Stimulated activated naive CD8-positive, alpha-beta T cell treated with anti-CD3 and anti-CD28 coated beads, Interleukin-15, amount 100 ng/mL, for 72 hours (primary cell): ENCODE measurements around the gene ACSF3.

ENCODE experiments used
- ATAC-seq: fragments of 150-1000 bp; cut with Tn5 transposase; 2 replicates; pipeline ENCODE4 v1.10.0; 2021; ENCODE audit warnings: mild to moderate bottlenecking, moderate library complexity
- DNase-seq, 2 donors: peaks; one replicate each; pipeline ENCODE4 v3.0.0; 2021 to 2022
- H3K27ac Mint-ChIP-seq, 2 donors: one replicate each; pipeline ENCODE4 v1.8.0; 2022; ENCODE audit warnings: mild to moderate bottlenecking in 2 of 2, mixed read lengths in 2 of 2, moderate library complexity in 2 of 2
- H3K27me3 Mint-ChIP-seq: one replicate; pipeline ENCODE4 v1.8.0; 2022; ENCODE audit warnings: mixed read lengths
- H3K4me1 Mint-ChIP-seq: one replicate; pipeline ENCODE4 v1.8.0; 2022; ENCODE audit warnings: mild to moderate bottlenecking, mixed read lengths
- H3K4me3 Mint-ChIP-seq, 2 donors: one replicate each; pipeline ENCODE4 v1.8.0; 2022; ENCODE audit warnings: mild to moderate bottlenecking in 2 of 2, mixed read lengths in 2 of 2, moderate library complexity in 1 of 2
- H3K9me3 Mint-ChIP-seq, 2 donors: one replicate each; pipeline ENCODE4 v1.8.0; 2022; ENCODE audit warnings: mixed read lengths in 2 of 2

The ACSF3 gene

DNA sequence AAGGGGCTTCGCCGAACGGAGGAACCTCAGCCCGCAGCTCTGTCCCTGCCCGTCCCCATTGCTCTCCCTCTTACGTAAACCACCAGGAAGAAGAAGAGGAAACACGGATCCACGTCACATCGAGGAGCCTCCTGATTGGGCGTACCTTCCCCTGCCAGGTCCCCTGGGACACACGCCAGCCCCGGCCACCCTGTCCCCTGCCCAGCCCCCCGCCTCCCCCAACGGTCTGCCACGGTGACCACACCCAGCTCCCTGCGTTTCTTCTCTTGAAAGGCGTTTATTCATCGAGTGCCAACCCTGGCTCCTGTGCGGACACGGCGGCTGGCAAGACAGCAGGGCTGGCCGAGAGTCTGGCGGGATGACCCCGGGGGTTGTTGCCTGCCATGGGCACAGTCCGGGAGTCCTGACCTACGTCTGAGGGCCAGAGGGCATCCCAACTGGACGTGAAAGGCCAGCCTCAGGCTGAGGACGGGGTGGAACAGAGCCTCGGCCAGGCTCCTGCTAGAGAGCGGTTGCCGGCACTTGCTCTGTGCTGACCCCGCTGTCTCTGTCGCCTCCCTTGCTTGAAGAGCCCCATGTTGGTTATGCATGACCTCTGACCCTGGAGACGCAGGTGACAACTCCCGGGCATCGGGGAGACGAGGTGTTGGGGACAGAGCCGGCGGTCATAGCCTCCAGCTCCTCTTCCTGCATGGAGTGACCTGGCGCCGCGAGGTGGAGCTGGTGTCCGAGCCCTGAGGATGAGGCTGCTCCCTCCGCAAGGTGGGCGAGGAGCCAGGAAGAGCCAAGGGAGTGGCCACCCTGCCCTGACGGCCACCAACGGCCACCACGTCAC lies 40.5 kb upstream of the ACSF3 start:
- Mint-ChIP-seq H3K27me3 (peaks cover 16% of the 10 kb centered on the region), H3K4me1 (peaks cover 5% of the 10 kb centered on the region), H3K27ac (peak overlapping the region; percentile 44 to 83), H3K9me3 (no peaks in the 10 kb centered on the region), H3K4me3 (peak overlapping the region; percentile 79 to 80)
- ATAC-seq = no peak
- no peak for DNase-seq

DNA sequence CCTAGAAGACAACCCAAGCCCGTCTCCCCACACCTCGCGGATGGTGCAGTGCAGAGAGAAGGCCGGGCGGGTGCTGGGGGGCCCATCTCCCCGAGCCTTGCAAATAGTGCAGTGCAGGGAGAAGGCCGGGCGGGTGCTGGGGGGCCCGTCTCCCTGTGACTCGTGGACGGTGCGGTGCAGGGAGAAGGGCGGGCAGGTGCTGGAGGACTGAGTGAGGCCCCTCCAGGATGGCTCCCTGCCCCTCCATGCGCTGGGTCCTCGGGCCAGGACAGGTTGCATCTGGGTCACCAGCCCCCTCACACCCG lies 40.0 kb upstream of the ACSF3 start:
- Mint-ChIP-seq H3K27ac (no peak overlapping the region), H3K27me3 (peaks cover 16% of the 10 kb centered on the region), H3K4me3 (no peak overlapping the region), H3K9me3 (no peaks in the 10 kb centered on the region), H3K4me1 (peaks cover 5% of the 10 kb centered on the region)
- DNase-seq (no peak), ATAC-seq (no peak)

DNA sequence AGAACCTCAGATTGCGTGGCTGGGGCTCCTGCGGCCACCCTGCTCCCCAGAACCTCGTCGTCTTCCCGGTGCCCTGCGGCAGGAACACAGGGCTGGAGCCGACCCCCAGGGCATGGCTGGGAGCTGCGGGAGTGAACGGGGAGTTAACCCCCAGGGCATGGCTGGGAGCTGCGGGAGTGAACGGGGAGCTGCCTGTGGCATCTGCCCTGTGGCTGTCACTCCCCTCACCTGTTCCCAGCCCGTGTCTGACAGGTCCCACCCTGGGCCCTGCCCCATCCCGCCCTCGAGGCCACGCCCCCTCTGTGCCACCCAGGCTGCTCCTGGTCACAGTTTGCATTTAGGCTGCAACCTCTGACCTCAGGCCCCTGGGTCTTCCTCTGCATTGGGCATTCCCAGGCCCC lies 39.4 kb upstream of the ACSF3 start:
- H3K4me3 Mint-ChIP-seq = no peak overlapping the region
- no peak for DNase-seq

DNA sequence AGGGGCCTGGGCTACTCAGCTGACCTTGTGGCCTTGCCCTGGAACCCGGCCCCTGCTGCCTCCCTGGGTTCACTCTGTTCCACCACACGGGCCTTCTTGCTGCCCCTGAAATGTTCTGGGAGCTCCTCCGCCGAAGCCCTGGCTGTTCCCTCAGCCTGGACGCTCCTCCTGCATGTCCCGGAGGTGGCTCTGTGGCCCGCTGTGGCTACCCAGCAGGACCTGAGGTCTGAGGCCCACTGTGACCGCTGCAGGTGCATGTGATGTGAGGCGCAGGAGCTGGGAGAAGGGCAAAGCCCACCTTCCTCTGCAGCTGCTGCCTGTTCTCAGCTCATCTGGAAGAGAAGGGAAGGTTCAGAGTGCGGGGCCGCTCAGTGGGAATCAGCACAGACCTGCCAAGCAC lies 38.9 kb upstream of the ACSF3 start:
- ATAC-seq (no peak), DNase-seq (no peak)
- no peaks in the 10 kb centered on the region for H3K9me3 Mint-ChIP-seq
- peaks cover 8% of the 10 kb centered on the region for H3K27me3 Mint-ChIP-seq
- H3K27ac Mint-ChIP-seq = no peak overlapping the region
- peaks cover 5% of the 10 kb centered on the region for H3K4me1 Mint-ChIP-seq
- no peak overlapping the region for H3K4me3 Mint-ChIP-seq

More for the DNA sequence above, 39.4 kb upstream of the ACSF3 start:
- Mint-ChIP-seq H3K27ac (no peak overlapping the region), H3K9me3 (no peaks in the 10 kb centered on the region), H3K4me1 (peaks cover 5% of the 10 kb centered on the region), H3K27me3 (peaks cover 12% of the 10 kb centered on the region)
- ATAC-seq = no peak

DNA sequence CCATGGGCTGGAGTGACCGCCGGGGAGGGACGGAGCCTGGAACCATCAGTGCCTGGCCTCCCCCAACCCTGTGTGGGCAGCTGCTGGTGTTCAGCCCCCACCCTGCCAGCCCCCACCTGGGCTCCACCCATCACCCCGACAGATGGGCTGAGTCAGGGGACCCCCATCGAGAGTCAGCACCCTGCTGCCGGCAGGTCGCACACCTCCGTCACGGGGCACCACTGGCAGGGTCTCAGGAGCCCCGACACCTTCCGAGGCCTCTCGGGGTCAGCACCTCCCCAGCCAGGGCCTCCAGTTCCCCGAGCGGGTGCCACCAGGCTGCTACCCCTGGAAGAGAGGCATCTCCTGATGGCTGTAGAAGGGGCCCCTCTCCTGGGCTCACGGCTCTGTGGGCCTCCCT lies 38.3 kb upstream of the ACSF3 start:
- H3K27ac Mint-ChIP-seq = no peak overlapping the region
- no peak for ATAC-seq

DNA sequence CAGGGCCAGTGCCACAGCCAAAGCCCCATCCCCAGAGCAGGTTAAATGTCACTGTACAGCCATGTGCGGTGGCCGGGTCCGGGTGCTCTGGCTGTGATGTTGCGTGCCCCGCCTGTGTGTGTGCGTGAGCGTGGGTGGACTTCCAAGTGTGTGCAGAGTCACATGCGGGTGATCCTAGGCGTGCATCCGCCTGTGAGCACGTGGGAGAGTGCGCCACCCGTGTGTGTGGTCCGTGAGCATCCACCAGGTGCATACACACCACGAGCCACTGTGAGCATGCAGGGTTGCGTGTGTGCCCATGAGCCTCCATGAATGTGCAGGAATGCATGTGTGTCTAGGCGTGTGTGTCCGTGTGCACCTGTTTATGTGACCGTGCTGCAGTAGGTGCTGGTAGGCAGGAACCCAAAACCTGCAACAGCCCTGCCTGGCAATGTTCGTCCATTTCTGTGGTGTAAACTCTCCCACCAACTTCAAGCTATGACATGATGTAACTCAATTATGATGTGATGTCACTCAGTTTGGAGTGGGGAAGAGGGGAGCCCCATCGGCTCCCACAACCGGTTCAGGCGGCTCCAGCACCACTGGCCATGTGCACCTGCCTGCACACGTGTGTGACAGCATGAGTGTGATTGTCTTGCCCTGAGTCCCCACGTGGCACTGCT lies 37.6 kb upstream of the ACSF3 start:
- DNase-seq (no peak), ATAC-seq (no peak)
- Mint-ChIP-seq H3K27ac (peak overlapping the region in 1 of 2 donors; percentile 19), H3K4me1 (peaks cover 5% of the 10 kb centered on the region), H3K4me3 (no peak overlapping the region), H3K27me3 (peaks cover 7% of the 10 kb centered on the region), H3K9me3 (no peaks in the 10 kb centered on the region)

More for the DNA sequence above, 38.3 kb upstream of the ACSF3 start:
- no peak for DNase-seq
- Mint-ChIP-seq H3K27me3 (peaks cover 7% of the 10 kb centered on the region), H3K4me1 (peaks cover 5% of the 10 kb centered on the region), H3K9me3 (no peaks in the 10 kb centered on the region), H3K4me3 (no peak overlapping the region)

DNA sequence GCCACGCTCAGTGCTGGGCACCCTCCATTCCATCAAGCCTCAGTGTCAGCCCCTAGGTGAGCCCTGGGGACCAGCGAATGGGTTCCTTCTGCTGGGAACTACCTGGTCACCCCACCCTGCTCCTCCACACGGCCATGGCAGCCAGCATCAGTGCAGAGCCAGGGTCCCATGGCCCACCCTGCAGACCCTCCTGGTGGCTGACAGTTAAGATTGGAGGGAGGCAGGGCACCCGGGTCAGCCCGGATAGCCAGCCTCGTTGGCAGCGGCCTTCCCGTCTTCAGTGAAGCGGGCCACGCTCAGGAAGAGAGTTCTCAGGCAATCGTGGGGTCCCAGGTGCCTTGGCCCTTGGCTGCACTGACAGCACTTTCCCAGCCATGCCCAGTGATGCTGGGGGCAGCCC lies 37.1 kb upstream of the ACSF3 start:
- Mint-ChIP-seq H3K27ac (no peak overlapping the region), H3K4me1 (peaks cover 5% of the 10 kb centered on the region), H3K4me3 (no peak overlapping the region), H3K27me3 (peaks cover 7% of the 10 kb centered on the region), H3K9me3 (no peaks in the 10 kb centered on the region)
- DNase-seq (no peak), ATAC-seq (no peak)

DNA sequence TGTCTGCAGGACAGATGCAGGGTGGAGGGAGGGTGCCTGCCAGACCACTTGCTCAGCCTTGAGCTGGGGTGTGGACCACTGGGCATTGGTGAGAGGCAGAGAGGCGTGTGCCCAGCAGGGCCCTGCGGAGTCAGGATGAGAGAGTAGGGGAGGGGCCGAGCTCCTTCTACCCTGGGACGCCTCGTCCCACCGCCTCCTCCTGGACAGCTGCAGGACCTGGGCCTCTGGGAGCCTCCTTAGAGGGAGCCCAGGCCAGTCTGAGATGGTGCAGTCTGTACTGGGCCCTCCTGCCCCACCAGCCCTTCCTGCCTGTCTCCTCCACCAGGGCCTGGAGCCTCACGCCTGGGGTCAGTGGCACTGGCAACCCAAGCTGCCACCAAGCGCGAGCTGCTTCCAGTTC lies 35.9 kb upstream of the ACSF3 start:
- H3K27me3 Mint-ChIP-seq = peaks cover 7% of the 10 kb centered on the region
- ATAC-seq (no peak), DNase-seq (no peak)
- no peak overlapping the region for H3K4me3 Mint-ChIP-seq
- H3K4me1 Mint-ChIP-seq = peaks cover 2% of the 10 kb centered on the region
- peak overlapping the region in 1 of 2 donors; percentile 80 for H3K27ac Mint-ChIP-seq
- H3K9me3 Mint-ChIP-seq = no peaks in the 10 kb centered on the region

DNA sequence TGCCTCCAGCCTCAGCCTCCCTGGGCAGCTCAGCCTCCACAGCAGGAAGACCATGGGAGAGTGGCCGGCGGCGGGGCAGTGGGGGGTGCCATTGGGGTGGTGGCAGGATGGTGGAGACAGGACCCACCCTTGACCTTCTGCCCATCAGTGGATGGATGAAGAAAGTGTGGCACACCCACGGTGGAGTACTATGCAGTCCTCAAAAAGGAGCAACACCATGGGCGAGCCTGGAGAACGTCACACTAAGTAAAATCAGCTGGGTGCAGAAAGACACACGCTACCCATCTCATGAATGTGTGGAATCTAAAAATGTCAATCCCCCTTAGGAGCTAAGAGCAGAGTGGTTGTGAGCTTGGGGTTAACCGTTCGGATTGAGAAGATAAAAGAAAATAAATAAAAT lies 34.8 kb upstream of the ACSF3 start:
- Mint-ChIP-seq H3K27me3 (peaks cover 7% of the 10 kb centered on the region), H3K4me1 (no peaks in the 10 kb centered on the region), H3K4me3 (no peak overlapping the region), H3K9me3 (no peaks in the 10 kb centered on the region), H3K27ac (no peak overlapping the region)
- ATAC-seq = no peak
- DNase-seq = no peak

DNA sequence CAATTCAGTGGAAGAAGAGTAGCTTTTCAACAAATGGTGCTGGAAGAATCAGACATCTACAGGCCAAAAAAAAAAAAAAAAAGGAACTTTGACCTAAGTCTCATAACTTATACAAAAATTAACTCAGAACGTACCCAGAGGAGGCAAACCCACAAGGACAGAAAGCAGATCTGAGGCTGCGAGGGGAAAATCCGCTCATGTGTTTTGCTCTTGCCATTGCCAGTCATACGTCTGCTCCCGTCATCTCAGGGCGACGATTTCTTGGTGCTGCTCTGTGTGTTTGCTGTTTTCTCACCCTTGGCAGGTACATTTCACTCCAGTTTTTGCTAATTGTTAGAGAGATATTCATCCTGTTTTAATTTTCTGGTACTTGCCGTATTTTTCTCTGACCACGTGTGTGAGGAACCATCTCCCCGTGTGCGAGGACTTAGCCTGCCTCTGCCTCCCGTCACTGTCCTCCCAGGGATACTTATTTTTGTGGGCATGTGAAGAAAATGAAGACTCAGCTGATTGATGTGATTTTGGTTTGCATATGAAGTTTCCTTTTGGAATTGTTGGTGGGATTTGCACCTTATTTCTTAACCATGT lies 33.4 kb upstream of the ACSF3 start:
- ATAC-seq = no peak
- Mint-ChIP-seq H3K27me3 (peaks cover 7% of the 10 kb centered on the region), H3K9me3 (no peaks in the 10 kb centered on the region), H3K4me1 (no peaks in the 10 kb centered on the region), H3K27ac (no peak overlapping the region), H3K4me3 (no peak overlapping the region)
- DNase-seq = no peak

DNA sequence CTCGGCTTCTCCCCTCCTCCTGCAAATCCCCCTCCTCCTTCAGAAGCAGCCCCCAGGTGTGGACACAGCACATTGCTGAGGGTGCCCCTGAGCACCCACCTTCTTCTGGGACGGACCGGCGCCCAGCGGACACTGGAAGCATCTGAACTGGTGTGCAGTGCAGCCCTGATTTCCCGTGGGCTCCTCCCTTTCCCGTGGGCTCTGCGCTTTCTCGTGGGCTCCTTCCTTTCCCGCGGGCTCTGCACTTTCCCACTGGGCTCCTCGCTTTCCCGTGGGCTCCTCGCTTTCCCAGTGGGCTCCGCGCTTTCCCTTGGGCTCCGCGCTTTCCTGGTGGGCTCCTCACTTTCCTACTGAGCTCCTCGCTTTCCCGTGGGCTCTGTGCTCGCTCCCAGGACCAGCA lies 32.6 kb upstream of the ACSF3 start:
- H3K27ac Mint-ChIP-seq = peak overlapping the region in 1 of 2 donors; percentile 66
- H3K4me1 Mint-ChIP-seq = no peaks in the 10 kb centered on the region
- peaks cover 7% of the 10 kb centered on the region for H3K27me3 Mint-ChIP-seq
- H3K9me3 Mint-ChIP-seq = no peaks in the 10 kb centered on the region
- DNase-seq (no peak), ATAC-seq (no peak)
- H3K4me3 Mint-ChIP-seq = no peak overlapping the region

DNA sequence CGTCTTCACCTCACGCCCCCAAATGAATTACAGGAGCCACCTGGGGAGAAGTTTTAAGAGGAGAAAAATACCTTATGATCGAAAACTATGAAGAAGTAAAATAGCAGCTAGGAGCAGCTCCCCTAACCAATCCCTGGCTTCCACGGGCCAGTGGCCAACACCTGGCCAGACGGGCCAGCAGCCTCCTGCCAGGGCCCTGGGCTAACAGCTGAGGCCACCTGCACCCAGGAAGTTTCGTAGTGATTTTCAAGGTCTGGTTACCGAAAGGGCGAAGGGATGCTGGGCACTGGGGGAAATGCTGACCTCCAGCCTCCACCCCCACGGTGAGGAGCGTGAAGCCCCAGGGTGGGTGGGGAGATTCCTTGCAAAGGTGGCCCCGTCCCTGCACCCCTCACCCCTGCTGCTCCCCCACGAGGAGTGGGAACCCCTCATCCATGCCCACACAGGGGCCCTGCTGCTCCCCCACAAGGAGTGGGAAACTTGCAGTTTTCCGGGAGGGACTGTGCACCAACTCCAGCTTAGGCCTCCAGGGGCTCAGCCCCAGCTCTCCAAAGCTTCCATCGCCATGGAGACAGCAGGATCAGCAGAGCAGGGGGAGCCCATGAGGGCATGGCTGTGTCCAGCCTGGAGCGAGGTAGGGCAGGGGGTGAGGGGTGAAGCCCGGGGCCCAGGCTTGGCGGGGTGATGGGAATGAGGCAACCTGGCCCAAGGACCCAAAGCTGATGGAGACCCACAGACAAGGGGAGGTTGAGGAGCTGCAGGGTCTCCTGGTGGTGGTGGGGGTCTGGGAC lies 31.9 kb upstream of the ACSF3 start:
- H3K27me3 Mint-ChIP-seq = peaks cover 7% of the 10 kb centered on the region
- no peaks in the 10 kb centered on the region for H3K4me1 Mint-ChIP-seq
- H3K9me3 Mint-ChIP-seq = no peaks in the 10 kb centered on the region
- no peak overlapping the region for H3K4me3 Mint-ChIP-seq
- no peak for DNase-seq
- peak overlapping the region in 1 of 2 donors; percentile 66 for H3K27ac Mint-ChIP-seq
- peak; percentile 7 for ATAC-seq

DNA sequence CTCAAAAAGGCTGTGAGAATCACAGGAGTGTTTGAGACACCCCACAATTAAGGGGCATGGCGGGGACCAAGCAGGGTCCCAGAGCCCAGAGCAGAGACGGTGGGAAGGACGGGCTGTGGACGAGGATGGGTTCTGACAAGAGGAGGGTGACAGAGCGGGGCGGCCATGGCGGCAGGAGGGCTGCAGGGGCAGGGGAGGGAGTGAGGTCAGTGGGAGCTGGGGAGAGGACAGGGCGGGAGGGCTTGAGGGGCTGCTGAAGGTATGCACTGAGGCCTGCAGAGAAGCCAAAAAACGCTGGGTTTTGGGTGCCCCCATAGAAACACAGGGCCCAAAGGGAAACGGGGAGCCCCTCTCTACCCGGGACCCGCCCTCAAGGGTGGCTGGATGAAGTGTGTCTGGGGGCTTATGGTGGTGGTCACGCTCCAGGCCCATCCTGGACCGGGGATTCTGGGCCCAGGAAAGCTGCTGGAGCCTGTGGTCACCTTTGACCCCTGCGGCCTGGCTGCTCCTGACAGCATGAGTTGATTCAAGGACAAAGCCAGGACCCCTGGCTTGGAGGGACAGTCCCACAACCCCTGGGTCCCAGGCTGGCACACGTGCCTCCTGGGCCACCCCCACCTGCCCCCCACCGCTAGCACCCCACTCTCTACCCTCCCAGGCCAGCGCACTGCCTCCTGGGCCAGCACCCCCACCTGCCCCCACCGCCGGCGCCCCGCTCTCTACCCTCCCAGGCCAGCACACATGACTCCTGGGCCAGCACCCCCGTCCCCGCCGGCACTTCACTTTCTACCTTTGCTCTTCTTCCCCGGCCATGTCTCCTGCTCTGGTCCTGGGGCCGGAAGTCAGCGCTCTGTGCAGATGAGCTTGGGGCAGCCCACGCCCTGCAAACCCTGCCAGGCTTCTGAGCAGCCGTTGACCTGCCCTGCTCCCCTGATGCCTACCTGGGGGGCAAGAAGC lies 31.0 kb upstream of the ACSF3 start:
- ATAC-seq (peak; percentile 10), DNase-seq (no peak)
- H3K4me1 Mint-ChIP-seq = no peaks in the 10 kb centered on the region
- no peaks in the 10 kb centered on the region for H3K9me3 Mint-ChIP-seq
- H3K4me3 Mint-ChIP-seq = no peak overlapping the region
- H3K27ac Mint-ChIP-seq = peak overlapping the region in 1 of 2 donors; percentile 57
- peaks cover 2% of the 10 kb centered on the region for H3K27me3 Mint-ChIP-seq

DNA sequence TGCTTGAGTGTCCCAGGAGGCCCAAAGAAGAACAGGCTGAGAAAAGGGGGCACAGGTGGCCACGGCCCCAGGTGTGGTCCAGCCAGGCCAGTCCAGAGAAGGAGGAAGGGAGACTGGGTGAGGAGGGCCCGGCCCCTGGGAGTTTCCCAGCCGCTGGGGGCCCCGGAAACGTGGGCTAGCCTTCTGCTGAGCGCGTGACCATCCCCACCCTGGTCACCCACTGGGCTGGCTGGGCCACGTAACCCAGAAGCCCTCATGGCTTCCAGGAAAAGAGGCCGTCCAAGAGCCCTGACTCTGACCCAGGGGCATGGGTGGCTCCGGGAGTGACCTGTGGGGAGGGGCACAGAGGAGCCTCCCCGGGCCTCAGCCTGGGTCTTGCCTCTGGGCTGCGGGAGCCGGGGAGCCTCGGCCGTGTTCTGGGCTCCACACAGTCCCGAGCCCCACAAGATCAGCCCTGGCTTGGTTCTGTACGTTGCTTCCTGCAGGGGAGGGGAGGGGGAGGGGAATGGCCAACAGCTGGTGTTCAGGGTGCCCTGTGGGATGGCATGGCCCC lies 29.8 kb upstream of the ACSF3 start:
- H3K9me3 Mint-ChIP-seq = no peaks in the 10 kb centered on the region

More for the DNA sequence above, 29.8 kb upstream of the ACSF3 start:
- Mint-ChIP-seq H3K27ac (no peak overlapping the region), H3K27me3 (no peaks in the 10 kb centered on the region), H3K4me3 (no peak overlapping the region), H3K4me1 (no peaks in the 10 kb centered on the region)
- DNase-seq (no peak), ATAC-seq (no peak)
